PC-9 (cell line): ENCODE data around the gene RHBDD1. TPM values are rescaled to one million over a fixed set of nuclear protein-coding genes. Genes with fewer than 3 reads are reported as not detected.

Source experiments
- BruUV-seq: library from RNA; stranded (reverse); fragments of 400-500 nt; replicated peaks from 2 replicates; lab custom pipeline; 2021; lab: Mats Ljungman, UMichigan
- CTCF ChIA-PET: fragments of 300-600 bp; sonication (Branson Sonifier 250); formaldehyde crosslinking; loops from one replicate; lab custom pipeline; 2022; ENCODE audit warnings: antibody characterized with exemption; lab: Charles Lee
- POLR2A ChIA-PET: fragments of 300-600 bp; sonication (Branson Sonifier 250); formaldehyde crosslinking; loops from one replicate; lab custom pipeline; 2022; ENCODE audit warnings: antibody characterized with exemption; ENCODE audit not compliant: unreplicated experiment; lab: Charles Lee
- DNase-seq, 2 experiments: peaks; one replicate each; pipeline versions ENCODE4 v3.0.0 to v3.0.0-alpha.2; 2015 to 2022; ENCODE audit warnings: mixed read lengths in 1 of 2
- H2AFZ ChIP-seq: fragments of 200-600 bp; sonication (generic); 2 replicates; pipeline ENCODE4 v1.8.1; 2017; ENCODE audit warnings: antibody characterized with exemption
- H3F3A ChIP-seq: fragments of 200-600 bp; sonication (generic); 2 replicates; pipeline ENCODE4 v1.8.1; 2017; ENCODE audit warnings: antibody characterized with exemption, mild to moderate bottlenecking, low read depth; ENCODE audit not compliant: insufficient read depth
- H3K27ac ChIP-seq: fragments of 200-600 bp; sonication (generic); 2 replicates; pipeline ENCODE4 v1.6.1; 2016; ENCODE audit warnings: mixed run types
- H3K27me3 ChIP-seq: fragments of 200-600 bp; sonication (generic); 2 replicates; pipeline ENCODE4 v1.6.1; 2016; ENCODE audit warnings: low read depth, mixed run types; ENCODE audit not compliant: insufficient read depth
- H3K36me3 ChIP-seq: fragments of 200-600 bp; sonication (generic); 2 replicates; pipeline ENCODE4 v1.6.1; 2016; ENCODE audit warnings: low read depth, mixed run types
- H3K4me1 ChIP-seq: fragments of 200-600 bp; sonication (generic); replicated peaks from 2 replicates; pipeline ENCODE4 v1.6.1; 2016; ENCODE audit warnings: mixed run types; ENCODE audit not compliant: insufficient read depth
- H3K4me2 ChIP-seq: fragments of 200-600 bp; sonication (generic); 2 replicates; pipeline ENCODE4 v1.6.1; 2017; ENCODE audit warnings: mixed run types
- H3K4me3 ChIP-seq: fragments of 200-600 bp; sonication (generic); 2 replicates; pipeline ENCODE4 v1.6.1; 2016; ENCODE audit warnings: mixed run types
- H3K79me2 ChIP-seq: fragments of 200-600 bp; sonication (generic); 2 replicates; pipeline ENCODE4 v1.6.1; 2017; ENCODE audit warnings: low read depth, mixed run types
- H3K9me2 ChIP-seq: fragments of 200-600 bp; sonication (generic); 2 replicates; pipeline ENCODE4 v1.8.1; 2017; ENCODE audit warnings: mild to moderate bottlenecking; ENCODE audit not compliant: insufficient read depth
- H3K9me3 ChIP-seq: fragments of 200-600 bp; sonication (generic); 2 replicates; pipeline ENCODE4 v1.8.1; 2016; ENCODE audit warnings: low read depth; ENCODE audit not compliant: insufficient read depth
- H4K20me1 ChIP-seq: fragments of 200-600 bp; sonication (generic); 2 replicates; pipeline ENCODE4 v1.8.1; 2017; ENCODE audit not compliant: insufficient read depth
- EZH2 ChIP-seq: fragments of 200-600 bp; sonication (generic); IDR thresholded peaks from 2 replicates; pipeline ENCODE4 v1.8.0; 2017; ENCODE audit warnings: antibody characterized with exemption, low read depth
- intact Hi-C: fragments of 100-400 bp; cut with micrococcal nuclease; formaldehyde crosslinking; loops from one replicate; pipeline ENCODE4 v1.10.0; 2022; ENCODE audit not compliant: unreplicated experiment
- total RNA-seq: library from RNA; stranded (reverse); gene quantifications from 2 replicates; pipeline ENCODE4 v1.2.3, GENCODE V29; 2021
- TF ChIP-seq, protein P1 (sequence below): fragments of 200-600 bp; sonication (generic); conservative IDR thresholded peaks from 2 replicates; pipeline ENCODE4 v1.6.1; 2017; ENCODE audit warnings: mixed run types, antibody characterized with exemption, mild to moderate bottlenecking, moderate library complexity

RHBDD1 gene
- total RNA-seq, 1 experiment from 2014 or later = 22.3 TPM

- TF ChIP-seq, protein P1, sequence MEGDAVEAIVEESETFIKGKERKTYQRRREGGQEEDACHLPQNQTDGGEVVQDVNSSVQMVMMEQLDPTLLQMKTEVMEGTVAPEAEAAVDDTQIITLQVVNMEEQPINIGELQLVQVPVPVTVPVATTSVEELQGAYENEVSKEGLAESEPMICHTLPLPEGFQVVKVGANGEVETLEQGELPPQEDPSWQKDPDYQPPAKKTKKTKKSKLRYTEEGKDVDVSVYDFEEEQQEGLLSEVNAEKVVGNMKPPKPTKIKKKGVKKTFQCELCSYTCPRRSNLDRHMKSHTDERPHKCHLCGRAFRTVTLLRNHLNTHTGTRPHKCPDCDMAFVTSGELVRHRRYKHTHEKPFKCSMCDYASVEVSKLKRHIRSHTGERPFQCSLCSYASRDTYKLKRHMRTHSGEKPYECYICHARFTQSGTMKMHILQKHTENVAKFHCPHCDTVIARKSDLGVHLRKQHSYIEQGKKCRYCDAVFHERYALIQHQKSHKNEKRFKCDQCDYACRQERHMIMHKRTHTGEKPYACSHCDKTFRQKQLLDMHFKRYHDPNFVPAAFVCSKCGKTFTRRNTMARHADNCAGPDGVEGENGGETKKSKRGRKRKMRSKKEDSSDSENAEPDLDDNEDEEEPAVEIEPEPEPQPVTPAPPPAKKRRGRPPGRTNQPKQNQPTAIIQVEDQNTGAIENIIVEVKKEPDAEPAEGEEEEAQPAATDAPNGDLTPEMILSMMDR = no peak
- no peak for TF ChIP-seq EZH2
- H3K79me2 ChIP-seq = peaks cover 33% of the 10 kb centered on the region
- no TSS peak for BruUV-seq
These were observed 34.7 kb upstream of the RHBDD1 start for GRCh38 chr2:226800941-226801784.

DNA sequence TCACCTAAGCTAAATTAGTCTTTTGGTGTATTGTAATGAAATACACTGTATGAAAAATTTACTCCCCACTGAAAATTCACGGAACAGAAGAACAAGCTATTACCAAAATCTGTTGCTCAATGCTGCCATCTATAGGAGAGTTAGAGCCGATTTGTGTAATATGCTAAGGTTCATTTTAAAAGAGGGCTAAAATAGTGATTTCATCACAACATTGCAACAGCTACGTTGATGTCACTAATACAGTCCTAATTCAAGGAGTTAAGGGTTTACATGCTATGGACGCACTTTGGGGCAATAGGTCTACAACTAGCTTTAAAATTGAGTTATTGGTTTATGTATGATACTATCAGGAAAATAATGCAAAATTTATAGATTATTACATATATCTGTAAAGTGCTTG is 33.3 kb upstream of the RHBDD1 start:
- Histone ChIP-seq H3F3A (peaks cover 8% of the 10 kb centered on the region; the same call in 1 of the 2 replicates), H3K79me2 (peaks cover 19% of the 10 kb centered on the region), H3K4me3 (no peak overlapping the region), H3K4me1 (peaks cover 17% of the 10 kb centered on the region), H3K27ac (no peak overlapping the region), H3K9me2 (no peaks in the 10 kb centered on the region), H3K36me3 (no peaks in the 10 kb centered on the region), H3K9me3 (no peaks in the 10 kb centered on the region), H2AFZ (no peak overlapping the region), H3K4me2 (no peak overlapping the region), H3K27me3 (no peaks in the 10 kb centered on the region), H4K20me1 (no peaks in the 10 kb centered on the region)
- ChIA-PET POLR2A (interaction anchor here (0.6 to 1.0 kb wide), 2 partner anchors 178 to 688 kb away, joined by 8 to 10 read pairs; no protein-coding TSS in a partner anchor), CTCF (interaction anchor here (0.9 to 1.6 kb wide), 8 partner anchors 183 to 1137 kb away, joined by 3 to 10 read pairs (median 4); no protein-coding TSS in a partner anchor)
- intact Hi-C loops = loop anchor here (1.0 to 5.0 kb wide), 4 partner anchors 304 to 1132 kb away; no protein-coding TSS in a partner anchor
- BruUV-seq = no TSS peak
- DNase-seq = peak in 1 of 2 experiments; percentile 67
- TF ChIP-seq EZH2 = no peak
- TF ChIP-seq, protein P1 = peak; percentile 81

More at GRCh38 chr2:226800941-226801784, 34.7 kb upstream of the RHBDD1 start:
- intact Hi-C loops = loop anchor here (1.0 to 5.0 kb wide), 2 partner anchors 184 to 669 kb away; no protein-coding TSS in a partner anchor
- peaks cover 8% of the 10 kb centered on the region; the same call in 1 of the 2 replicates for H3F3A ChIP-seq
- no peak overlapping the region for H3K4me3 ChIP-seq
- ChIA-PET POLR2A (interaction anchor here (0.8 kb wide), 1 partner anchor 317 kb away, joined by 4 read pairs; no protein-coding TSS in a partner anchor), CTCF (interaction anchor here (1.3 to 1.6 kb wide), 2 partner anchors 184 to 912 kb away, joined by 4 read pairs; no protein-coding TSS in a partner anchor)
- peak overlapping the region; percentile 77 for H3K4me2 ChIP-seq
- no peak overlapping the region for H2AFZ ChIP-seq
- H3K36me3 ChIP-seq = 0 out of 2 replicates have a peak, but pooled peaks cover 10% of the 10 kb centered on the region
- peaks cover 31% of the 10 kb centered on the region for H3K4me1 ChIP-seq
- 0 out of 2 replicates have a peak, but pooled peaks cover 1% of the 10 kb centered on the region for H4K20me1 ChIP-seq
- 0 out of 2 replicates have a peak overlapping the region, but pooled peaks have one; percentile 61 for H3K27ac ChIP-seq
- no peaks in the 10 kb centered on the region for H3K27me3 ChIP-seq
- peak in 1 of 2 experiments; percentile 41 for DNase-seq
- H3K9me3 ChIP-seq = no peaks in the 10 kb centered on the region
- no peaks in the 10 kb centered on the region for H3K9me2 ChIP-seq

GRCh38 chr2:226803410-226803809 is 32.4 kb upstream of the RHBDD1 start:
- H3K4me1 ChIP-seq = peaks cover 12% of the 10 kb centered on the region
- DNase-seq = no peak
- no peaks in the 10 kb centered on the region for H3K36me3 ChIP-seq
- H2AFZ ChIP-seq = no peak overlapping the region
- peaks cover 8% of the 10 kb centered on the region; the same call in 1 of the 2 replicates for H3F3A ChIP-seq
- no peaks in the 10 kb centered on the region for H4K20me1 ChIP-seq
- no TSS peak for BruUV-seq
- TF ChIP-seq, protein P1 = no peak
- no peak for TF ChIP-seq EZH2
- H3K27me3 ChIP-seq = no peaks in the 10 kb centered on the region
- H3K9me3 ChIP-seq = no peaks in the 10 kb centered on the region
- H3K9me2 ChIP-seq = no peaks in the 10 kb centered on the region
- ChIA-PET CTCF (interaction anchor here (0.5 to 1.3 kb wide), 2 partner anchors 320 to 443 kb away, joined by 6 to 10 read pairs; no protein-coding TSS in a partner anchor), POLR2A (no interaction called here)
- no peak overlapping the region for H3K27ac ChIP-seq
- intact Hi-C loops = loop anchor here (2.0 to 5.0 kb wide), 3 partner anchors 303 to 915 kb away; no protein-coding TSS in a partner anchor
- peaks cover 10% of the 10 kb centered on the region for H3K79me2 ChIP-seq
- no peak overlapping the region for H3K4me2 ChIP-seq
- H3K4me3 ChIP-seq = no peak overlapping the region
